Thyroid gland (tissue), 4 donors: ENCODE data around the gene CCNL1. TPM values are rescaled to one million over a fixed set of nuclear protein-coding genes. Genes with fewer than 3 reads are reported as not detected.

Source experiments
- DNase-seq, 2 donors: peaks; one replicate each; pipeline ENCODE4 v3.0.0-alpha.2; 2019
- H3K27ac ChIP-seq, 3 donors: fragments of 200-600 bp; sonication (generic); 1 replicate in 2 of 3; 2 replicates in 1 of 3; pipeline ENCODE4 v1.5.1; 2016 to 2019; ENCODE audit warnings: mild to moderate bottlenecking in 1 of 3, moderate library complexity in 1 of 3
- H3K27me3 ChIP-seq: fragments of 200-600 bp; sonication (generic); one replicate; pipeline ENCODE4 v1.5.1; 2019
- H3K36me3 ChIP-seq, 2 donors: fragments of 200-600 bp; sonication (generic); one replicate each; pipeline ENCODE4 v1.5.1; 2016 to 2019
- H3K4me1 ChIP-seq, 2 donors: fragments of 200-600 bp; sonication (generic); one replicate each; pipeline ENCODE4 v1.5.1; 2017 to 2019
- H3K4me3 ChIP-seq, 3 donors: fragments of 200-600 bp; sonication (generic); replicated peaks in 1 of 3; 1 replicate in 2 of 3; 2 replicates in 1 of 3; pipeline ENCODE4 v1.5.1; 2016; ENCODE audit warnings: mild to moderate bottlenecking in 1 of 3
- H3K9me3 ChIP-seq: fragments of 200-600 bp; sonication (generic); one replicate; pipeline ENCODE4 v1.5.1; 2017
- CTCF ChIP-seq, 6 experiments: fragments of 200-600 bp in 3 of 6; fragments of 450-650 bp in 3 of 6; sonication (generic) in 3 of 6; IDR thresholded peaks; one replicate each; pipeline ENCODE4 v1.5.1; 2016 to 2019; ENCODE audit warnings: antibody characterized with exemption in 6 of 6, mild to moderate bottlenecking in 2 of 6, inconsistent platforms in 1 of 6, moderate library complexity in 1 of 6
- POLR2A ChIP-seq, 2 donors: fragments of 450-650 bp; IDR thresholded peaks; one replicate each; pipeline ENCODE4 v1.6.1; 2017; ENCODE audit warnings: antibody characterized with exemption in 2 of 2, mild to moderate bottlenecking in 2 of 2, moderate library complexity in 1 of 2
- WGBS, 2 donors: methylation state at CpG; one replicate each; pipeline ENCODE4 v1.1.5; 2017; 5-methylcytosine and 5-hydroxymethylcytosine counted together
- intact Hi-C: fragments of 100-400 bp; cut with DNase I; formaldehyde crosslinking; loops from one replicate; pipeline ENCODE4 v1.15.1; 2023
- total RNA-seq, 4 donors: library from RNA; depleted of rRNA; stranded (reverse); fragments of >200 nt; gene quantifications; one replicate each; pipeline ENCODE4 v1.2.3, GENCODE V29; 2016

The CCNL1 gene
- total RNA-seq, 4 donors from 2014 or later = 142 to 375 (median 227) TPM

- TF ChIP-seq CTCF (IDR thresholded peaks at IDR 0.05) = no peak
- Histone ChIP-seq H3K9me3 (no peaks in the 10 kb centered on the region), H3K4me3 (no peak overlapping the region), H3K4me1 (peaks cover 34 to 69% of the 10 kb centered on the region in 2 donors), H3K27ac (peak overlapping the region; percentile 88 to 95 (median 95)), H3K36me3 (no peaks in the 10 kb centered on the region), H3K27me3 (no peaks in the 10 kb centered on the region)
- DNase-seq = peak; percentile 76 to 79
- WGBS, 2 donors = 38 to 41% methylated on average over 8 of the region's 8 CpGs
- intact Hi-C loops = no loop called here
Measured at GRCh38 chr3:157127831-157128767, 31.8 kb downstream of the CCNL1 start.

GRCh38 chr3:157127268-157127667 lies 32.7 kb downstream of the CCNL1 start:
- intact Hi-C loops = no loop called here
- 91 to 94% methylated on average over 5 of the region's 5 CpGs for WGBS, 2 donors

GRCh38 chr3:157126365-157126764 lies 33.6 kb downstream of the CCNL1 start:
- peak overlapping the region in 2 of 3 donors; percentile 95 for H3K27ac ChIP-seq
- peaks cover 36 to 79% of the 10 kb centered on the region in 2 donors for H3K4me1 ChIP-seq
- no peaks in the 10 kb centered on the region for H3K36me3 ChIP-seq
- WGBS, 2 donors = 100% methylated on average over 1 of the region's 1 CpG
- DNase-seq = no peak
- TF ChIP-seq CTCF (IDR thresholded peaks at IDR 0.05) (no peak), POLR2A (IDR thresholded peaks at IDR 0.05) (no peak)
- H3K4me3 ChIP-seq = no peak overlapping the region
- H3K9me3 ChIP-seq = no peaks in the 10 kb centered on the region
- intact Hi-C loops = no loop called here
- no peaks in the 10 kb centered on the region for H3K27me3 ChIP-seq

More at GRCh38 chr3:157127268-157127667, 32.7 kb downstream of the CCNL1 start:
- no peaks in the 10 kb centered on the region for H3K36me3 ChIP-seq
- H3K27ac ChIP-seq = peak overlapping the region; percentile 88 to 95 (median 95)
- DNase-seq = no peak
- H3K9me3 ChIP-seq = no peaks in the 10 kb centered on the region
- no peak overlapping the region for H3K4me3 ChIP-seq
- TF ChIP-seq POLR2A (IDR thresholded peaks at IDR 0.05) (no peak), CTCF (IDR thresholded peaks at IDR 0.05) (no peak)
- H3K27me3 ChIP-seq = no peaks in the 10 kb centered on the region
- H3K4me1 ChIP-seq = peaks cover 36 to 77% of the 10 kb centered on the region in 2 donors

- TF ChIP-seq POLR2A (IDR thresholded peaks at IDR 0.05) = no peak
- TF ChIP-seq CTCF (IDR thresholded peaks at IDR 0.05) = no peak
- intact Hi-C loops = no loop called here
- peak in 1 of 2 donors; percentile 35 for DNase-seq
- Histone ChIP-seq H3K4me1 (peaks cover 30 to 80% of the 10 kb centered on the region in 2 donors), H3K27ac (peak overlapping the region in 2 of 3 donors; percentile 38 to 95), H3K4me3 (no peak overlapping the region), H3K27me3 (no peaks in the 10 kb centered on the region), H3K9me3 (no peaks in the 10 kb centered on the region), H3K36me3 (no peaks in the 10 kb centered on the region)
Measured at GRCh38 chr3:157125101-157125500, 34.8 kb downstream of the CCNL1 start.

- intact Hi-C loops = no loop called here
- TF ChIP-seq POLR2A (IDR thresholded peaks at IDR 0.05) (no peak), CTCF (IDR thresholded peaks at IDR 0.05) (no peak)
- Histone ChIP-seq H3K27me3 (no peaks in the 10 kb centered on the region), H3K4me1 (peaks cover 16 to 66% of the 10 kb centered on the region in 2 donors), H3K4me3 (no peak overlapping the region), H3K9me3 (no peaks in the 10 kb centered on the region), H3K27ac (peak overlapping the region in 1 of 3 donors; percentile 95), H3K36me3 (no peaks in the 10 kb centered on the region)
- DNase-seq = no peak
Measured at GRCh38 chr3:157123621-157124020, 36.3 kb downstream of the CCNL1 start.
